ENCODE measurements around the gene CAMKMT.

Gene CAMKMT

DNA sequence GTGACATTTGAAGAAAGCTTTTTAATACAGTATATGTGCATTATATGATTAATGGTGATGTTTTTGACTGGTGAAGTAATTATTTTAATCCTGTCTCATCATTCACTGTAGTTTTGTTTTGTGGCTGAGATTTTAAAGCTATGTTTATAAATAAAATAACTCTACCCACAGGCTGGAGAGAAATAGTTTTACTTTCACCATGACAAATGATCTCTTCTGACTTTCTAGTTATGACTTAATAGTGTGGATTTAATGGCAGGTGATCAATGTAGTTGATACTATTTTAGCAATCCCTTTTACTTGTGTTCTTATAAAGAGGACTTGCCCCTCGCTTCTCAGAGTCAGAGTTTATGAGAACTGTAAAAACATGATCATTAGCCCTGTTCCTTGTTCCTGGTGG lies 290.2 kb downstream of the CAMKMT start:
- no peaks in the 10 kb centered on the region for H3K27me3 ChIP-seq (ENCODE audit: insufficient read depth, poor library complexity, severe bottlenecking)
- no peak overlapping the region for H3K4me3 ChIP-seq (ENCODE audit: severe bottlenecking)
- DNase-seq (ENCODE audit: low spot score) (no peak), ATAC-seq (ENCODE audit: low read depth) (no peak)
- no peaks in the 10 kb centered on the region for H3K4me1 ChIP-seq (ENCODE audit: insufficient read depth, poor library complexity, severe bottlenecking)
- TF ChIP-seq, protein P1, sequence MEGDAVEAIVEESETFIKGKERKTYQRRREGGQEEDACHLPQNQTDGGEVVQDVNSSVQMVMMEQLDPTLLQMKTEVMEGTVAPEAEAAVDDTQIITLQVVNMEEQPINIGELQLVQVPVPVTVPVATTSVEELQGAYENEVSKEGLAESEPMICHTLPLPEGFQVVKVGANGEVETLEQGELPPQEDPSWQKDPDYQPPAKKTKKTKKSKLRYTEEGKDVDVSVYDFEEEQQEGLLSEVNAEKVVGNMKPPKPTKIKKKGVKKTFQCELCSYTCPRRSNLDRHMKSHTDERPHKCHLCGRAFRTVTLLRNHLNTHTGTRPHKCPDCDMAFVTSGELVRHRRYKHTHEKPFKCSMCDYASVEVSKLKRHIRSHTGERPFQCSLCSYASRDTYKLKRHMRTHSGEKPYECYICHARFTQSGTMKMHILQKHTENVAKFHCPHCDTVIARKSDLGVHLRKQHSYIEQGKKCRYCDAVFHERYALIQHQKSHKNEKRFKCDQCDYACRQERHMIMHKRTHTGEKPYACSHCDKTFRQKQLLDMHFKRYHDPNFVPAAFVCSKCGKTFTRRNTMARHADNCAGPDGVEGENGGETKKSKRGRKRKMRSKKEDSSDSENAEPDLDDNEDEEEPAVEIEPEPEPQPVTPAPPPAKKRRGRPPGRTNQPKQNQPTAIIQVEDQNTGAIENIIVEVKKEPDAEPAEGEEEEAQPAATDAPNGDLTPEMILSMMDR (IDR thresholded peaks at IDR 0.05; ENCODE audit: poor library complexity, severe bottlenecking): no peak
- H3K9me3 ChIP-seq (ENCODE audit: severe bottlenecking): no peaks in the 10 kb centered on the region
- H3K36me3 ChIP-seq (ENCODE audit: low read depth): no peaks in the 10 kb centered on the region
- H3K27ac ChIP-seq (ENCODE audit: poor library complexity, severe bottlenecking): no peak overlapping the region

DNA sequence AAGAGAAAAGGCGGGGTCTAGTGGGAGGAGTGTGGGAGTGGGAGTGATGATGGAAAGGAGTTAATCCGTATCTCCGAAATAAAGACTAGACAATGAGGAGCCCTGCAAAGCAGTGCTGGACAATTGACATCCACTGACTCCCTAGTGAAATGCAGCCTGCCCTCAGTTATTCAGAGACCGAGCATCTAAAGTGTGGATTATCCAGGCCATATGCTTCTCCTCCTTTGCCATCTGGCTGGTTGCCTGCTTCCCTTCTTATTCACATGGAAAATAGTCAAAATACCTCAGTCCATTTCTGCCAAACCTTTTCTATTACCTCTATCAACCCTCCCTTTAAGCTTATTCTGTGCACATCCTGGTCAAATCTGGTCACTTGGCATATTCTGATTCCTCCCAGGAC lies 291.0 kb downstream of the CAMKMT start:
- DNase-seq (ENCODE audit: low spot score): no peak
- Histone ChIP-seq H3K36me3 (ENCODE audit: low read depth) (no peaks in the 10 kb centered on the region), H3K4me3 (ENCODE audit: severe bottlenecking) (no peak overlapping the region), H3K27ac (ENCODE audit: poor library complexity, severe bottlenecking) (no peak overlapping the region), H3K27me3 (ENCODE audit: insufficient read depth, poor library complexity, severe bottlenecking) (no peaks in the 10 kb centered on the region), H3K9me3 (ENCODE audit: severe bottlenecking) (no peaks in the 10 kb centered on the region), H3K4me1 (ENCODE audit: insufficient read depth, poor library complexity, severe bottlenecking) (no peaks in the 10 kb centered on the region)
- TF ChIP-seq, protein P1 (IDR thresholded peaks at IDR 0.05; ENCODE audit: poor library complexity, severe bottlenecking): no peak
- no peak for ATAC-seq (ENCODE audit: low read depth)

DNA sequence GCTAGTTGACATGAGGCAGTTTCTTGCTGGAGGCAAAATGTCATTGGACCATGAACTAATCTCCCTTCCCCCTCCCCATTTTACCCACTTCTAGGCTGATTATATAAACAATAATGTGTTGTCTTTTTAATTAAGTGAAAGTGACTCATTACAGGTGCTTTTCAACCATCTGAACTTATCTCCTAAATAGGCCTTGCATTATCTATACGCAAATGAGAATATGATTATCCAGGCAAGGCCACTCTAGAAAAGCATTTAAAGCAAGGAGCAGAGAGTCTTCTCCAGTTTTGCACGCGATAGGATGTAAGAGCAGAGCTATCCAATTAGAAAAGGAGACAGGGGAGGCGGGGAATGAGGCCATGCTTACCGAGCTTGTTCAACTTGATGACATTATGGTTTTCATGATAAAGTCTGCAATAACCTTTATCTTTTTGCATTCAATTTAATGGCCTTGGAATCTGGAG lies 293.7 kb downstream of the CAMKMT start:
- no peaks in the 10 kb centered on the region for H3K27me3 ChIP-seq (ENCODE audit: insufficient read depth, poor library complexity, severe bottlenecking)
- ATAC-seq (ENCODE audit: low read depth) (no peak), DNase-seq (ENCODE audit: low spot score) (no peak)
- no peaks in the 10 kb centered on the region for H3K9me3 ChIP-seq (ENCODE audit: severe bottlenecking)
- TF ChIP-seq, protein P1 (IDR thresholded peaks at IDR 0.05; ENCODE audit: poor library complexity, severe bottlenecking): no peak
- no peak overlapping the region for H3K4me3 ChIP-seq (ENCODE audit: severe bottlenecking)
- no peak overlapping the region for H3K27ac ChIP-seq (ENCODE audit: poor library complexity, severe bottlenecking)
- no peaks in the 10 kb centered on the region for H3K36me3 ChIP-seq (ENCODE audit: low read depth)
- H3K4me1 ChIP-seq (ENCODE audit: insufficient read depth, poor library complexity, severe bottlenecking): no peaks in the 10 kb centered on the region

DNA sequence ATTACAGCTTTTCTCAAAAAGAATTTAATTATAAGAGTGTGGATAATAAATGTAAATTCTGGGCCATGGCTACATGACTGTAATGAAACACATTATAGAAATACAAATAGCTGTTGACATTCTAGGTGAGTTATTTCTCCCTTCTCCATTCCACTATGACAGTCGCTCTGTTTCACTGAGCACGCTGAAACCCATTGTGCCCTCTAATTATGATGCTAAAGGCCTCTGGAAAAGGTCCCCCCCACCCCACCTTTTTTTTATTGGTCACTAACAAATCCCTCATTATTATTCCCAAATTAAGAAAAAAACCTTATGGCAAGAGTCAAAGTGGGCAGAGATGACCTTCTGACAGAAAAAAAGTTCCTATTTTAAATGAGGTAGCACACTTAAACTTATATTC lies 294.7 kb downstream of the CAMKMT start:
- H3K27me3 ChIP-seq (ENCODE audit: insufficient read depth, poor library complexity, severe bottlenecking): no peaks in the 10 kb centered on the region
- H3K9me3 ChIP-seq (ENCODE audit: severe bottlenecking): no peaks in the 10 kb centered on the region
- H3K36me3 ChIP-seq (ENCODE audit: low read depth): no peaks in the 10 kb centered on the region
- H3K4me3 ChIP-seq (ENCODE audit: severe bottlenecking): no peak overlapping the region
- TF ChIP-seq, protein P1 (IDR thresholded peaks at IDR 0.05; ENCODE audit: poor library complexity, severe bottlenecking): no peak
- ATAC-seq (ENCODE audit: low read depth): no peak
- H3K4me1 ChIP-seq (ENCODE audit: insufficient read depth, poor library complexity, severe bottlenecking): no peaks in the 10 kb centered on the region
- H3K27ac ChIP-seq (ENCODE audit: poor library complexity, severe bottlenecking): no peak overlapping the region
- no peak for DNase-seq (ENCODE audit: low spot score)

GRCh38 chr2:44663471-44664073 lies 301.8 kb downstream of the CAMKMT start:
- Histone ChIP-seq H3K27me3 (ENCODE audit: insufficient read depth, poor library complexity, severe bottlenecking) (no peaks in the 10 kb centered on the region), H3K4me1 (ENCODE audit: insufficient read depth, poor library complexity, severe bottlenecking) (no peaks in the 10 kb centered on the region), H3K9me3 (ENCODE audit: severe bottlenecking) (no peaks in the 10 kb centered on the region), H3K27ac (ENCODE audit: poor library complexity, severe bottlenecking) (no peak overlapping the region), H3K4me3 (ENCODE audit: severe bottlenecking) (no peak overlapping the region), H3K36me3 (ENCODE audit: low read depth) (no peaks in the 10 kb centered on the region)
- no peak for ATAC-seq (ENCODE audit: low read depth)
- TF ChIP-seq, protein P1 (IDR thresholded peaks at IDR 0.05; ENCODE audit: poor library complexity, severe bottlenecking): no peak
- DNase-seq (ENCODE audit: low spot score): no peak

All from RWPE2 (cell line).